Activated T-helper 2 cell treated with anti-CD3 and anti-CD28 coated beads, Interferon-gamma antibody, Interleukin-2, Interleukin-4, amounts not matched to agents 10 μg/mL and 5 μg/mL and 100 μg/mL, durations not matched to agents 14 hours and 24 hours and 36 hours (primary cell): ENCODE data around the gene UBE2E2. TPM values are rescaled to one million over a fixed set of nuclear protein-coding genes. Genes with fewer than 3 reads are reported as not detected.
"Not testable (repeated sequence)": the region's sequence is repeated elsewhere in the genome, so short reads cannot be mapped to it uniquely, and the experiment has no call there.

Source experiments
- DNase-seq: peaks from one replicate; pipeline ENCODE4 v3.0.0; 2021; ENCODE audit warnings: low spot score
- H3K27ac Mint-ChIP-seq: one replicate; pipeline ENCODE4 v1.8.0; 2021; ENCODE audit warnings: mixed read lengths
- H3K27me3 Mint-ChIP-seq: one replicate; pipeline ENCODE4 v1.8.0; 2021; ENCODE audit warnings: low read depth, mixed read lengths
- H3K36me3 Mint-ChIP-seq: one replicate; pipeline ENCODE4 v1.8.0; 2021; ENCODE audit warnings: low read depth, mixed read lengths
- H3K4me1 Mint-ChIP-seq: one replicate; pipeline ENCODE4 v1.8.0; 2021; ENCODE audit warnings: low read depth, mixed read lengths
- H3K4me3 Mint-ChIP-seq: one replicate; pipeline ENCODE4 v1.8.0; 2021; ENCODE audit warnings: low read depth, mild to moderate bottlenecking, moderate library complexity, mixed read lengths
- H3K9me3 Mint-ChIP-seq: one replicate; pipeline ENCODE4 v1.8.0; 2021; ENCODE audit warnings: mixed read lengths
- intact Hi-C: fragments of 100-400 bp; cut with micrococcal nuclease; formaldehyde crosslinking; loops from one replicate; pipeline ENCODE4 v1.15.1; 2023
- total RNA-seq: library from RNA; stranded (reverse); gene quantifications from 2 replicates; pipeline ENCODE4 v1.2.3, GENCODE V29; 2022

Gene UBE2E2
- total RNA-seq, 1 donor from 2014 or later, result 7.5 TPM

- H3K27me3 Mint-ChIP-seq, result peaks cover 2% of the 10 kb centered on the region
- no peaks in the 10 kb centered on the region for H3K9me3 Mint-ChIP-seq
- H3K4me1 Mint-ChIP-seq, result no peaks in the 10 kb centered on the region
- intact Hi-C loops, result no loop called here
- no peak overlapping the region for H3K27ac Mint-ChIP-seq
- DNase-seq, result no peak
- no peak overlapping the region for H3K4me3 Mint-ChIP-seq
- no peaks in the 10 kb centered on the region for H3K36me3 Mint-ChIP-seq
Observed at GRCh38 chr3:23172059-23172458, 31.1 kb upstream of the UBE2E2 start.

DNA sequence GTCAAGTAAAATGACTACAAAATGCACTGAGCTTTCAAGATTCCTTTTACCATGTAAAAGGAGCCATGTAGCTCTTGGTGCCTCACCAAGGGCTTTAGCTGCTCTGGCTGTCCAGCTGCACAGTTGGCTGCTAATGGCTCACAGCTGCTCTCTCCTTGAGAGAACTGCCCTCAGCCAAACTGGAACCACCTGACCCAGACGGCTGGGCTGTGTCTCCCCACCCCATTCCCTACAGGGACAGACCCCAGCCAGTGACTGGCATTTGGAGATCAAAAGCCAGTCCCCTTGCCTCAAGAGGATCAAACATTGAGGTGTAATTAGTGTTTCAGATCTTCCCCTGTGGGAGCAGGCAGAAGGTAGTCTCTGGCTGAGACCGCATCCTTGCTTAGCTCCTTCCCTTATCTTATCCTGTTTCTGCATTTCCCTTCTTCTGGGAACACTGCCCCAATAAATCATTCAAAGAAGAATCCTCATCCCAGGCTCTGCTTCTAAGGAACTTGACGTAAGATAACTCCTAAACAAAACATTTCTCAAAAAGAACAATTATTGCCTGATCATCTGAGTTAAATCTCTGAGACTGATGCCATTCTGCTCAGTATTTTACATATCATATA lies 28.6 kb upstream of the UBE2E2 start:
- no peaks in the 10 kb centered on the region for H3K36me3 Mint-ChIP-seq
- no peak for DNase-seq
- intact Hi-C loops, result no loop called here
- H3K4me3 Mint-ChIP-seq, result no peak overlapping the region
- H3K9me3 Mint-ChIP-seq, result peaks cover 3% of the 10 kb centered on the region
- H3K27me3 Mint-ChIP-seq, result peaks cover 2% of the 10 kb centered on the region
- no peaks in the 10 kb centered on the region for H3K4me1 Mint-ChIP-seq
- H3K27ac Mint-ChIP-seq, result no peak overlapping the region

- no peak for DNase-seq
- peaks cover 2% of the 10 kb centered on the region for H3K27me3 Mint-ChIP-seq
- no peak overlapping the region for H3K27ac Mint-ChIP-seq
- H3K4me1 Mint-ChIP-seq, result no peaks in the 10 kb centered on the region
- no peaks in the 10 kb centered on the region for H3K36me3 Mint-ChIP-seq
- intact Hi-C loops, result no loop called here
- H3K9me3 Mint-ChIP-seq, result peaks cover 3% of the 10 kb centered on the region
- H3K4me3 Mint-ChIP-seq, result no peak overlapping the region
Observed at GRCh38 chr3:23175341-23176083, 27.6 kb upstream of the UBE2E2 start.

DNA sequence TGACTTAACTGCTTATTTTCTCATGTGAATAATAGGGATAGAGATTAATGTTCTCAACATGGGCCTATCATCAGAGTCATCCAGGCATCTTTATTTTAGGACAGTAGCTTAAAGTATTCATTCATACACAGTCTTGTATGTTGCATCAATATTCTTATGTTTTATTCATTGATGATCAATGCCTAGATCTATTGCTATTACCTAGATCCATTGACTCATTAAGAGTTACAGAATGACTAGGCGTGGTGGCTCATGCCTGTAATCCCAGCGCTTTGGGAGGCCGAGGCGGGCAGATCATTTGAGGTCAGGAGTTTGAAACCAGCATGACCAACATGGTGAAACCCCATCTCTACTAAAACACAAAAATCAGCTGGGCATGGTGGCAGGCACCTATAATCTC lies 26.3 kb upstream of the UBE2E2 start:
- H3K36me3 Mint-ChIP-seq, H3K4me3 Mint-ChIP-seq, H3K27ac Mint-ChIP-seq, H3K4me1 Mint-ChIP-seq, DNase-seq, intact Hi-C loops, H3K9me3 Mint-ChIP-seq, H3K27me3 Mint-ChIP-seq: not testable (repeated sequence)

GRCh38 chr3:23182996-23183513 lies 20.1 kb upstream of the UBE2E2 start:
- intact Hi-C loops, result no loop called here
- no peak for DNase-seq
- Mint-ChIP-seq H3K27me3 (peaks cover 4% of the 10 kb centered on the region), H3K4me3 (no peak overlapping the region), H3K27ac (no peak overlapping the region), H3K36me3 (no peaks in the 10 kb centered on the region), H3K9me3 (no peaks in the 10 kb centered on the region), H3K4me1 (no peaks in the 10 kb centered on the region)

DNA sequence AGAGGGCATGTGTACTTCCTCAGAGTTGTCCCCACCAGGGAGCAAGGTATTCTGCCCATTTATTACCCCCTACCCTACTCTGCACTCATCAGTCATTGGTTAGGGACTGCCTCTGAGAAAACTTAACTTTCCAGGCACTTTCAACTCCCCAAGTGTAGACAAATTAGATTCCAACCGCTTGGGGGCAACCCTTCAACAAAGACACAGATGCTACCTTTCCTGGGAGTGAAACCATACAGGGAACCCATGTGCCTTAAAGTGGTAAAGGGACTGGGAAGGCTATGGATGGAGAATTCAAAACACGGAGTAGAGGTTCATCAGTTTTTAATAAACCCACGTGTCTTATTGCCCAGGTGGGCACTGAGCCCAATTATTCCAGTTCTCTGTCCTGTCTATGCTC lies 19.4 kb upstream of the UBE2E2 start:
- H3K27me3 Mint-ChIP-seq, result peaks cover 4% of the 10 kb centered on the region
- no peaks in the 10 kb centered on the region for H3K4me1 Mint-ChIP-seq
- H3K27ac Mint-ChIP-seq, result no peak overlapping the region
- no peaks in the 10 kb centered on the region for H3K36me3 Mint-ChIP-seq
- DNase-seq, result no peak
- no peaks in the 10 kb centered on the region for H3K9me3 Mint-ChIP-seq
- H3K4me3 Mint-ChIP-seq, result no peak overlapping the region
- intact Hi-C loops, result no loop called here

DNA sequence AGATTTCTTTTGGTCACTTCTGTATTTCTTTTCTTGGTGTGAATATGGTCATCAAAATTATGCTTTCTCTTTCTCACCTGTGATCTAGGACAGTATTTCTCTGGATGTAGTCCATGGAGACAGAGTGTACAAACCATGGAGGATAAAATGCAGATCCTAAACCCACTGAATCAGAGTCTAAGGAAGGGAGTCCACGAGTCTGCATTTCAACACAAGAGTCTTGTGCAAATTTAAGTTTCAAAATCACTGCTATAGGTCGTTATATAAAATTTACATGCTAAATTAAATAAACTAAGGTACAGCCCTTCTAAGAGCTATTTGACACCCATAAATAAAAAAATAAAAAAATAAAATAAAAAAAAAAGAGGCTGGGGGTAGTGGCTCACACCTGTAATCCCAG lies 17.3 kb upstream of the UBE2E2 start:
- intact Hi-C loops, result no loop called here
- Mint-ChIP-seq H3K36me3 (no peaks in the 10 kb centered on the region), H3K9me3 (no peaks in the 10 kb centered on the region), H3K4me3 (no peak overlapping the region), H3K27me3 (peaks cover 6% of the 10 kb centered on the region), H3K4me1 (no peaks in the 10 kb centered on the region), H3K27ac (no peak overlapping the region)
- no peak for DNase-seq

DNA sequence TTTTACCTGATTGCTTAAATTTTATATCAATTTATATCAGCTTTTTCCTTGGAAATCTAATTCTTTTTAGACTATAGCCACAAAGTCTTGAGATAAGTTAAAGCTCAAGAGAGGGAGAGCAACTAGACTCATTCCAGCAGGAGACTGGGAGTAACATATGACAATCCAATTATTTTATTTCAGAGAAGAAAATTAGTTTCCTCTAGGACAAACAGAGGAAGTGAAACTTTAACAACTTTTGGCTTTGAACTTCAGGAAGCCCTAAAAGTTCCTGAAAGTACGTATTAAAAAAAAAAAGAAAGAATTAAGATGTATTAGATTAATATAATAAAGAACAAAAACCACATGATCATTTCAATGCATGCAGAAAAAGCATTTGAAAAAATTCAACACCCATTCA lies 13.9 kb upstream of the UBE2E2 start:
- H3K27me3 Mint-ChIP-seq, result peaks cover 6% of the 10 kb centered on the region

DNA sequence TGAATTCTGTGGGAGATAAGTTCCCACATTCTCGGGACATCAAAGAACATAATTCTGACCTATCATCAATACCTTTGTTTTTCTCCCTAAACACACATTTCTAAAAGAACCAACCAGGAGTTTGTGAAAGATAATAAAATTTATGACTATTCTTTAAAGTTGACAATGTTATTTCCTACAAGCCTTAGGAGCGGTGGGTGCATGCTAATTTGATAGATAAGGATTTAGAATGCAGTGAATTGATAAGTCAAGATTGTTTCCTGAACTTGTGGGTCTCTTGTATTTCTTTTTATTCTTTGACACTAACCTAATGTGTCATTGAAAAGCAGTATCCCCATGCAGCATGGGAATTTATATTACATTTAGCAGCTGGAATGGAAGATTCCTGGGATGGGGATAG lies 10.3 kb upstream of the UBE2E2 start:
- no peak for DNase-seq
- no peaks in the 10 kb centered on the region for H3K36me3 Mint-ChIP-seq
- H3K4me1 Mint-ChIP-seq, result no peaks in the 10 kb centered on the region
- H3K27ac Mint-ChIP-seq, result no peak overlapping the region
- no peaks in the 10 kb centered on the region for H3K9me3 Mint-ChIP-seq
- peaks cover 15% of the 10 kb centered on the region for H3K27me3 Mint-ChIP-seq
- intact Hi-C loops, result no loop called here
- no peak overlapping the region for H3K4me3 Mint-ChIP-seq

More for the DNA sequence above, 13.9 kb upstream of the UBE2E2 start:
- no peak for DNase-seq
- no peaks in the 10 kb centered on the region for H3K36me3 Mint-ChIP-seq
- no peaks in the 10 kb centered on the region for H3K9me3 Mint-ChIP-seq
- H3K27ac Mint-ChIP-seq, result no peak overlapping the region
- intact Hi-C loops, result no loop called here
- no peak overlapping the region for H3K4me3 Mint-ChIP-seq
- no peaks in the 10 kb centered on the region for H3K4me1 Mint-ChIP-seq

GRCh38 chr3:23193831-23194230 lies 9.3 kb upstream of the UBE2E2 start:
- intact Hi-C loops, result no loop called here
- Mint-ChIP-seq H3K27me3 (peaks cover 13% of the 10 kb centered on the region), H3K4me1 (no peaks in the 10 kb centered on the region), H3K9me3 (no peaks in the 10 kb centered on the region), H3K4me3 (no peak overlapping the region), H3K27ac (no peak overlapping the region), H3K36me3 (no peaks in the 10 kb centered on the region)
- DNase-seq, result no peak

- Mint-ChIP-seq H3K36me3 (no peaks in the 10 kb centered on the region), H3K4me3 (no peak overlapping the region), H3K4me1 (peaks cover 10% of the 10 kb centered on the region), H3K27me3 (peaks cover 36% of the 10 kb centered on the region), H3K27ac (no peak overlapping the region), H3K9me3 (no peaks in the 10 kb centered on the region)
- intact Hi-C loops, result no loop called here
- DNase-seq, result no peak
Observed at GRCh38 chr3:23198801-23199200, 4.3 kb upstream of the UBE2E2 start.

DNA sequence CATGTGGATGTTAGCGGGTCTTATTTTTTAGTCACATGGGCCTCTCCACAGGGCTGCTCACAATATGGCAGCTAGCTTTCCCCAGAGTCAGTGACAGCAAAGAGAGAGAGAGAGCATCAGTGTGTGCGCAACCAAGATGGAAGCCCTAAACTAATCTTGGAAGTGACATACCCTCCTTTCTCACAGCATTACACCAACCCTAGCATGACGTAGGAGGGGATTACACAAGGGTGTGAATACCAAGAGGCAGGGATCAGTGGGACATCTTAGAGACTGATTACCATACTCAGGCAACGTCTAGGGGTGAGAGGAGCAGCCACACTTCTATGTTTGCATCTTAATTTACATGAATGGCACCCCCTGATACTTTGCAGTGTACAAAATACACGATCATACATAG lies 3.5 kb upstream of the UBE2E2 start:
- intact Hi-C loops, result loop anchor here (5.0 to 10.0 kb wide), 3 partner anchors 235 to 748 kb away; partner anchors contain the start of genes NR1D2 and UBE2E1
- Mint-ChIP-seq H3K36me3 (no peaks in the 10 kb centered on the region), H3K27ac (no peak overlapping the region), H3K4me1 (peaks cover 16% of the 10 kb centered on the region), H3K4me3 (no peak overlapping the region), H3K27me3 (peaks cover 44% of the 10 kb centered on the region), H3K9me3 (no peaks in the 10 kb centered on the region)
- DNase-seq, result no peak

- peaks cover 42% of the 10 kb centered on the region for H3K27me3 Mint-ChIP-seq
- H3K9me3 Mint-ChIP-seq, result no peaks in the 10 kb centered on the region
- no peak for DNase-seq
- H3K36me3 Mint-ChIP-seq, result no peaks in the 10 kb centered on the region
- H3K4me1 Mint-ChIP-seq, result peaks cover 19% of the 10 kb centered on the region
- peak overlapping the region; percentile 55 for H3K4me3 Mint-ChIP-seq
- H3K27ac Mint-ChIP-seq, result peak overlapping the region; percentile 1
- intact Hi-C loops, result loop anchor here (5.0 to 10.0 kb wide), 3 partner anchors 234 to 746 kb away; partner anchors contain the start of genes NR1D2 and UBE2E1
Observed at GRCh38 chr3:23201154-23201838, 1.8 kb upstream of the UBE2E2 start.
